ENCODE data around the gene ETNK2. TPM values are rescaled to one million over a fixed set of nuclear protein-coding genes. Genes with fewer than 3 reads are reported as not detected.

ETNK2 gene
- total and polyA plus RNA-seq, 2 of the 13 experiments (the other 11 are each of a cell fraction or from before 2014, with no cell fraction given), result 15.5 to 42.8 TPM

DNA sequence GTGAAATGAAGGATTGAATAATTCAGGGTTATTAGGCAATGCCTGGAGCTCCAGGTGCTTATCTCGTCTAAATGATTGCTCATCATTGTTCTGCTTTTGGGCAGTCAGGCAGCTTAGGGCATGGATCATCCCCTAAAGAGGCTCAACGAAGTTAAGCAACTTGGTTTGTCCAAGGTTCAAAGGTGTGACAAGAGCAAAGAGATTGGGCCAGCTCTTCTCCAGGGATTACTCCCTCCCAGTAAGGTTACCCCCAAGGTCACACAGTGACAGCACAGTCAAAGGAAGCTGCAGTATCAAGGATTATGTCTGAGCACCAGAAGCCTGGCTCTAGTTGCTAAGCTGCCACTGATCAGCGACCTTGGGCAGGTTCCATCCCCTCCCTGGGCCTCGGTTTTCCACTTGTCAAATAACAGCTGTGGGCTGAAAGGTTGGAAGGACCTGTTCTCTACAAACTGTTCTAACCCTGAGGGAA lies 6.8 kb downstream of the ETNK2 start (continued):
- TF ChIP-seq, protein P1, sequence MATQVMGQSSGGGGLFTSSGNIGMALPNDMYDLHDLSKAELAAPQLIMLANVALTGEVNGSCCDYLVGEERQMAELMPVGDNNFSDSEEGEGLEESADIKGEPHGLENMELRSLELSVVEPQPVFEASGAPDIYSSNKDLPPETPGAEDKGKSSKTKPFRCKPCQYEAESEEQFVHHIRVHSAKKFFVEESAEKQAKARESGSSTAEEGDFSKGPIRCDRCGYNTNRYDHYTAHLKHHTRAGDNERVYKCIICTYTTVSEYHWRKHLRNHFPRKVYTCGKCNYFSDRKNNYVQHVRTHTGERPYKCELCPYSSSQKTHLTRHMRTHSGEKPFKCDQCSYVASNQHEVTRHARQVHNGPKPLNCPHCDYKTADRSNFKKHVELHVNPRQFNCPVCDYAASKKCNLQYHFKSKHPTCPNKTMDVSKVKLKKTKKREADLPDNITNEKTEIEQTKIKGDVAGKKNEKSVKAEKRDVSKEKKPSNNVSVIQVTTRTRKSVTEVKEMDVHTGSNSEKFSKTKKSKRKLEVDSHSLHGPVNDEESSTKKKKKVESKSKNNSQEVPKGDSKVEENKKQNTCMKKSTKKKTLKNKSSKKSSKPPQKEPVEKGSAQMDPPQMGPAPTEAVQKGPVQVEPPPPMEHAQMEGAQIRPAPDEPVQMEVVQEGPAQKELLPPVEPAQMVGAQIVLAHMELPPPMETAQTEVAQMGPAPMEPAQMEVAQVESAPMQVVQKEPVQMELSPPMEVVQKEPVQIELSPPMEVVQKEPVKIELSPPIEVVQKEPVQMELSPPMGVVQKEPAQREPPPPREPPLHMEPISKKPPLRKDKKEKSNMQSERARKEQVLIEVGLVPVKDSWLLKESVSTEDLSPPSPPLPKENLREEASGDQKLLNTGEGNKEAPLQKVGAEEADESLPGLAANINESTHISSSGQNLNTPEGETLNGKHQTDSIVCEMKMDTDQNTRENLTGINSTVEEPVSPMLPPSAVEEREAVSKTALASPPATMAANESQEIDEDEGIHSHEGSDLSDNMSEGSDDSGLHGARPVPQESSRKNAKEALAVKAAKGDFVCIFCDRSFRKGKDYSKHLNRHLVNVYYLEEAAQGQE (IDR thresholded peaks at IDR 0.05; ENCODE audit: borderline replicate concordance in 1 of 2, low read depth in 1 of 2, low read length in 2 of 2), result no peak
- TF ChIP-seq ZNF224 (CRISPR knock-in tag; IDR thresholded peaks at IDR 0.05), result no peak
- TF ChIP-seq ELF3 (CRISPR knock-in tag; IDR thresholded peaks at IDR 0.05), result no peak
- TF ChIP-seq ZKSCAN5 (CRISPR knock-in tag; IDR thresholded peaks at IDR 0.05), result no peak
- no peak for TF ChIP-seq TMF1 (CRISPR knock-in tag; IDR thresholded peaks at IDR 0.05; ENCODE audit: low read depth)
- TF ChIP-seq ZNF816 (CRISPR knock-in tag; IDR thresholded peaks at IDR 0.05; ENCODE audit: borderline replicate concordance), result no peak
- TF ChIP-seq SP1 (IDR thresholded peaks at IDR 0.05), result no peak
- TF ChIP-seq SP1 (CRISPR knock-in tag; IDR thresholded peaks at IDR 0.05), result no peak
- peak; percentile 76 to 92; a peak in 3 of 4 replicates for TF ChIP-seq EP300 (IDR thresholded peaks at IDR 0.05; ENCODE audit: low read depth in 2 of 2, low read length in 2 of 2)
- peak; percentile 80 for TF ChIP-seq EP300 (CRISPR knock-in tag; IDR thresholded peaks at IDR 0.05; ENCODE audit: borderline replicate concordance)
- TF ChIP-seq TARDBP (CRISPR knock-in tag; IDR thresholded peaks at IDR 0.05), result peak; percentile 85
- peak; percentile 71; the same call in 1 of the 2 replicates for TF ChIP-seq ZNF792 (CRISPR knock-in tag; IDR thresholded peaks at IDR 0.05)
- TF ChIP-seq, protein P2, sequence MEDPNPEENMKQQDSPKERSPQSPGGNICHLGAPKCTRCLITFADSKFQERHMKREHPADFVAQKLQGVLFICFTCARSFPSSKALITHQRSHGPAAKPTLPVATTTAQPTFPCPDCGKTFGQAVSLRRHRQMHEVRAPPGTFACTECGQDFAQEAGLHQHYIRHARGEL (CRISPR knock-in tag; IDR thresholded peaks at IDR 0.05), result no peak
- no peak for TF ChIP-seq ZNF138 (CRISPR knock-in tag; IDR thresholded peaks at IDR 0.05; ENCODE audit: low read depth)
- TF ChIP-seq RFX3 (CRISPR knock-in tag; IDR thresholded peaks at IDR 0.05), result peak; percentile 36; the same call in 1 of the 2 replicates
- TF ChIP-seq POLR2A (IDR thresholded peaks at IDR 0.05; ENCODE audit: insufficient read depth in 1 of 2, low read depth in 2 of 2, low read length in 2 of 2), result no peak
- 0 out of 2 replicates have a peak, but pooled peaks have one; percentile 71 for TF ChIP-seq ZKSCAN8 (CRISPR knock-in tag; IDR thresholded peaks at IDR 0.05; ENCODE audit: borderline replicate concordance)
- no peak for TF ChIP-seq ZNF678 (CRISPR knock-in tag; IDR thresholded peaks at IDR 0.05)
- TF ChIP-seq GLI4 (CRISPR knock-in tag; IDR thresholded peaks at IDR 0.05; ENCODE audit: borderline replicate concordance), result no peak
- TF ChIP-seq, protein P3, sequence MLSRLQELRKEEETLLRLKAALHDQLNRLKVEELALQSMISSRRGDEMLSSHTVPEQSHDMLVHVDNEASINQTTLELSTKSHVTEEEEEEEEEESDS (CRISPR knock-in tag; IDR thresholded peaks at IDR 0.05; ENCODE audit: borderline replicate concordance), result no peak
- no peak for TF ChIP-seq RBAK (CRISPR knock-in tag; IDR thresholded peaks at IDR 0.05)
- TF ChIP-seq ZNF75D (CRISPR knock-in tag; IDR thresholded peaks at IDR 0.05; ENCODE audit: borderline replicate concordance), result no peak
- TF ChIP-seq MTF2 (CRISPR knock-in tag; IDR thresholded peaks at IDR 0.05; ENCODE audit: borderline replicate concordance), result no peak
- no peak for TF ChIP-seq MATR3 (CRISPR knock-in tag; IDR thresholded peaks at IDR 0.05)
- TF ChIP-seq PPARG (CRISPR knock-in tag; conservative IDR thresholded peaks at IDR 0.05), result peak; percentile 81
- TF ChIP-seq ZNF136 (CRISPR knock-in tag; IDR thresholded peaks at IDR 0.05; ENCODE audit: low read depth), result 0 out of 2 replicates have a peak, but pooled peaks have one; percentile 35
- TF ChIP-seq, protein P4, sequence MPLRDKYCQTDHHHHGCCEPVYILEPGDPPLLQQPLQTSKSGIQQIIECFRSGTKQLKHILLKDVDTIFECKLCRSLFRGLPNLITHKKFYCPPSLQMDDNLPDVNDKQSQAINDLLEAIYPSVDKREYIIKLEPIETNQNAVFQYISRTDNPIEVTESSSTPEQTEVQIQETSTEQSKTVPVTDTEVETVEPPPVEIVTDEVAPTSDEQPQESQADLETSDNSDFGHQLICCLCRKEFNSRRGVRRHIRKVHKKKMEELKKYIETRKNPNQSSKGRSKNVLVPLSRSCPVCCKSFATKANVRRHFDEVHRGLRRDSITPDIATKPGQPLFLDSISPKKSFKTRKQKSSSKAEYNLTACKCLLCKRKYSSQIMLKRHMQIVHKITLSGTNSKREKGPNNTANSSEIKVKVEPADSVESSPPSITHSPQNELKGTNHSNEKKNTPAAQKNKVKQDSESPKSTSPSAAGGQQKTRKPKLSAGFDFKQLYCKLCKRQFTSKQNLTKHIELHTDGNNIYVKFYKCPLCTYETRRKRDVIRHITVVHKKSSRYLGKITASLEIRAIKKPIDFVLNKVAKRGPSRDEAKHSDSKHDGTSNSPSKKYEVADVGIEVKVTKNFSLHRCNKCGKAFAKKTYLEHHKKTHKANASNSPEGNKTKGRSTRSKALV (CRISPR knock-in tag; IDR thresholded peaks at IDR 0.05), result no peak
- peak; percentile 88 for TF ChIP-seq MIER2 (CRISPR knock-in tag; IDR thresholded peaks at IDR 0.05)
- TF ChIP-seq ZNF24 (IDR thresholded peaks at IDR 0.05), result no peak
